GM19043 (cell line): ENCODE results near the gene DPEP2.
"Not testable (repeated sequence)": the region's sequence is repeated elsewhere in the genome, so short reads cannot be mapped to it uniquely, and the experiment has no call there.

ENCODE experiments used
- ATAC-seq: cut with Tn5 transposase; IDR thresholded peaks from one replicate; pipeline ENCODE4 v1.9.1; 2021; ENCODE audit warnings: low read depth; ENCODE audit not compliant: unreplicated experiment

The DPEP2 gene

DNA sequence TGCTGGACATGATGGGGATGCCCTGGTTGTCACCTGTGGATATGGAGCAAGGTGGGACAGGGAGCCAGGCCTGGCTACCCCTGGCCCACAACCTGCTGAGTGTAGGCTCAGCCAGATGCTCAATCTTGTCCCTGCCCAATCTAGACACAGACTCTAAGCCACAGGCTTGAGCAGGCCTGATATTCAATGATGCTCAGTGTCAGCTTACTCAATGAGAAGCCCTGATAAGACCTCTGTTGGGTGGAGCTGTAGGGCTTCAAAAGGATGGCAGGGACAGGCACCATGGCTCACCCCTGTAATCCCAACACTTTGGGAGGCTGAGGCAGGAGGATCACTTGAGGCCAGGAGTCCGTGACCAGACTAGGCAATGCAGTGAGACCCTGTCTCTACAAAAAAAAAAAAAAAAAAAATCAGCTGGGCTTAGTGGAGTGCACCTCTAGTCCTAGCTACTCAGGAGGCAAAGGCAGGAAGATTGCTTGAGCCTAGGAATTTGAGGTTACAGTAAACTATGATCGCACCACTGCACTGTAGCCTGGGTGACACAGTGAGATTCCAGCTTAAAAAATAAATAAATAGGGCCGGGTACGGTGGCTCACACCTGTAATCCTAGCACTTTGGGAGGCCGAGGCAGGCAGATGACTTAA, 58.7 kb downstream of the DPEP2 start:
- no peak for ATAC-seq

DNA sequence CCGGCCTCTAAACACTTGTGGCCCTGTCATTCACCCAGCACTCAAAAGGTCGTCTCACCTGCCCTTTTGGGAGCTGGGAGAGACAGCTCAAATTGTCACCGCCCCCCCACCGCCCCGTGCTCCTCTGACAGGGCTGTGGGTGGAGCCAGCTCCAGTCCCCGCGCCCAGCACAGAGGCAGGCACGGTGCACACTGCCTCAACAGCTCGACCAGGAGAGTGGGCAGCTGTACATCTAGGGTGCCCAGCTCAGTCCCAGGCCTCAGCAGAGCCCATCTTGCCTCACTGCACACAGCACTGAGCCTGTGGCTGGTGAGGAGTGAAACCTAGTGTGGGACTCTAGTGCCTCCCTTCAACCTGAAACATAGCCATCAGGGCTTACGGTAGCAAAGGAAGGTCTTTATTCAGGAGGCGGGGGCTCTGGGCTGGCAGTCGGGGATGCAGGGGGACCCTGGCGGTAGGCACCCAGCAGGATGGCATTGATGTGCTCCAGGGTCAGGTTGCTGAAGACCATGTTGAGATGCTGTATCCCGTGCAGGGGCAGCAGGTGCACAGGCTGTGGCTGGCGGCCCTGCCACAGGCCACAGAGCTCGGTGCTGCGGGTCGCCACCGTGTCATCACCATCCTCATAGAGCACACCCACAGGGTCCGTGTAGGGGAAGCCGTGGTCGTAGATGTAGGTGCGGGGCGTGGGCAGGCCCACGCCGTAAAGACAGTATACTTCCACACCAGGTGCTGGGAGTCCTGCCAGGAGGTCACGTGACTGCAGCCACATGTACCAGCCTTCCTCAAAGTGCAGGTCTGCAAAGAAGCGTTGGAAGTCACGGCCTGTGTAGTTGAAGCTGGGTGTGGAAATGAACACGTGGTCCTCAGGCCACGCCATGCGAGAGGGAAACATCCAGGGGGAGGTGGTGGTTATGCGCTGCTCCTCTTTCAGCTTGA, 59.5 kb downstream of the DPEP2 start:
- no peak for ATAC-seq

DNA sequence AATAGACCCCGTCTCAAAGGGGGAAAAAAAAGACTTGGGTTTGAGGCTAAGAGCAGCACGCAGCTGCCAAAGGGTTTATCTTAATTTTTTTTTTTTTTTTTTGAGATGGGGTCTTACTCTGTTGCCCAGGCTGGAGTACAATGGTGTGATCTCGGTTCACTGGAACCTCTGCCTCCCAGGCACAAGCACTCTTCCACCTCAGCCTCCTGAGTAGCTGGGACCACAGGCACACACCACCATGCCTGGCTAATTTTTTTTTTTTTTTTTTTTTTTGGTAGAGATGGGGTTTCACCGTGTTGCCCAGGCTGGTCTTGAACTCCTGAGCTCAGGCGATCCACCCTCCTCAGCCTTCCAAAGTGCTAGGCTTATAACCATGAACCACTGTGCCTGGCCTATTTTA, 61.6 kb downstream of the DPEP2 start:
- not testable (repeated sequence) for ATAC-seq
